ENCODE results near the gene SPP1. TPM values are rescaled to one million over a fixed set of nuclear protein-coding genes. Genes with fewer than 3 reads are reported as not detected.

Gene SPP1
- total and polyA plus RNA-seq, 10 of the 15 experiments (the other 5 are each of a cell fraction or from before 2014, with no cell fraction given), result 0.05 to 1.1 (median 0.39) TPM; not detected in 6

DNA sequence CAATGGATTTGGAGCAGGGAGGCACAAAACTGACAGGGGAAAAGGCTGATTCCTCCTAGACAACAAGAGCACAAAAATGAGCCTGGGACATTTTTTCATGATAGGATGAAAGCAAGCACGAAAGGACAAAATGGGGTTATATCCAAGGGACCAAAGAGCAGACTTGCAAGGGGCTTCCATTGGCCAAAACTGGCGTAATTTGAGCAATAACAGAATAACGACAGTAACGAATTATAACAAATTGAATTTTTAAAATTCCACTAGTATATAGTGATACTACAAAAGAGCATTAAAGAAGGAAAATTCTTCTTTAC lies 10.3 kb downstream of the SPP1 start:
- RAD21 ChIA-PET (ENCODE audit: unreplicated experiment), result interaction anchor here (1.0 to 1.5 kb wide), 3 partner anchors 47 to 226 kb away, joined by 3 to 7 read pairs (median 4); no protein-coding TSS in a partner anchor

DNA sequence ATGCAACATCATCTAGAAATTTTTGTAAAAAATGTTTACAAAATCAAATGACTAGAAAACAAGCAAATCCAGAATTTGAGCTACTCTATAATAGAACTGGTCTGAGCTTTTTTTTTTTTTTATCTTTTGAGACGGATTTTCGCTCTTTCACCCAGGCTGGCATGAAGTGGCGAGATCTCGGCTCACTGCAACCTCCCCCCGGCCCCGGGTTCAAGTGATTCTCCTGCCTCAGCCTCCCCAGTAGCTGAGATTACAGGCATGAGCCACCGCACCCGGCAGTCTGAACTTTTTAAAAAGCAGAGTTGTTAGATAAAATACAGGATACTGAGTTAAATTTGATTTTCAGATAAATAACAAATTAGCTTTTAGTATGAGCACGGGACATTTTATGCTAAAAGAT lies 11.0 kb downstream of the SPP1 start:
- ChIA-PET SMC1A (ENCODE audit: uncharacterized antibody, unreplicated experiment) (interaction anchor here (0.6 to 1.8 kb wide), 4 partner anchors 74 to 391 kb away, joined by 3 to 6 read pairs (median 4); no protein-coding TSS in a partner anchor), POLR2A (interaction anchor here (0.5 to 0.7 kb wide), 3 partner anchors 267 to 548 kb away, joined by 3 to 5 read pairs (median 3); no protein-coding TSS in a partner anchor), CTCF (interaction anchor here (0.9 to 2.2 kb wide), 5 partner anchors 12 to 134 kb away, joined by 3 to 10 read pairs (median 4); no protein-coding TSS in a partner anchor), RAD21 (ENCODE audit: unreplicated experiment) (interaction anchor here (0.8 to 1.5 kb wide), 3 partner anchors 15 to 225 kb away, joined by 4 to 7 read pairs (median 4); no protein-coding TSS in a partner anchor)
- Histone ChIP-seq H3K9ac (ENCODE audit: control insufficient read depth, insufficient read depth, low read length) (no peak overlapping the region), H3K79me2 (ENCODE audit: control insufficient read depth, insufficient read depth, low read length) (no peaks in the 10 kb centered on the region), H3K9me3 (replicated peaks; ENCODE audit: control insufficient read depth, insufficient read depth, low read length) (no peaks in the 10 kb centered on the region), H3K4me3 (no peak overlapping the region), H3K27ac (ENCODE audit: control insufficient read depth, insufficient read depth) (no peak overlapping the region), H3K4me1 (ENCODE audit: control insufficient read depth, insufficient read depth, low read length) (no peaks in the 10 kb centered on the region), H3K4me2 (ENCODE audit: control insufficient read depth, insufficient read depth) (no peak overlapping the region), H3K36me3 (ENCODE audit: control insufficient read depth in 2 of 2, insufficient read depth in 2 of 2, low read length in 1 of 2) (no peaks in the 10 kb centered on the region), H2AFZ (ENCODE audit: control insufficient read depth, low read depth, low read length) (no peak overlapping the region), H3K27me3 (replicated peaks in 1 of 2; ENCODE audit: control insufficient read depth in 2 of 2, insufficient read depth in 2 of 2, low read length in 1 of 2) (no peaks in the 10 kb centered on the region; a peak in 1 of 4 replicates), H4K20me1 (ENCODE audit: control insufficient read depth, insufficient read depth) (no peaks in the 10 kb centered on the region)
- ATAC-seq (no peak), DNase-seq (ENCODE audit: low read depth, low spot score) (no peak), FAIRE-seq (no peak)
- no TSS peak for BruUV-seq (replicated peaks)
- in situ Hi-C loops (cut with MboI) (no loop called here), intact Hi-C loops (cut with micrococcal nuclease; ENCODE audit: unreplicated experiment) (no loop called here)
- WGBS (ENCODE audit: insufficient coverage, insufficient replicate concordance, low lambda C conversion rate, missing lambda C conversion rate), result 35% methylated on average over 9 of the region's 9 CpGs
- TF ChIP-seq CBFB (IDR thresholded peaks at IDR 0.05; ENCODE audit: low read depth) (no peak), MEF2B (IDR thresholded peaks at IDR 0.05; ENCODE audit: partially characterized antibody, poor library complexity, severe bottlenecking) (no peak), WRNIP1 (IDR thresholded peaks at IDR 0.05; ENCODE audit: borderline replicate concordance, low read depth, low read length) (no peak), BRCA1 (IDR thresholded peaks at IDR 0.05; ENCODE audit: low read depth, low read length) (no peak)
- TF ChIP-seq, protein P1, sequence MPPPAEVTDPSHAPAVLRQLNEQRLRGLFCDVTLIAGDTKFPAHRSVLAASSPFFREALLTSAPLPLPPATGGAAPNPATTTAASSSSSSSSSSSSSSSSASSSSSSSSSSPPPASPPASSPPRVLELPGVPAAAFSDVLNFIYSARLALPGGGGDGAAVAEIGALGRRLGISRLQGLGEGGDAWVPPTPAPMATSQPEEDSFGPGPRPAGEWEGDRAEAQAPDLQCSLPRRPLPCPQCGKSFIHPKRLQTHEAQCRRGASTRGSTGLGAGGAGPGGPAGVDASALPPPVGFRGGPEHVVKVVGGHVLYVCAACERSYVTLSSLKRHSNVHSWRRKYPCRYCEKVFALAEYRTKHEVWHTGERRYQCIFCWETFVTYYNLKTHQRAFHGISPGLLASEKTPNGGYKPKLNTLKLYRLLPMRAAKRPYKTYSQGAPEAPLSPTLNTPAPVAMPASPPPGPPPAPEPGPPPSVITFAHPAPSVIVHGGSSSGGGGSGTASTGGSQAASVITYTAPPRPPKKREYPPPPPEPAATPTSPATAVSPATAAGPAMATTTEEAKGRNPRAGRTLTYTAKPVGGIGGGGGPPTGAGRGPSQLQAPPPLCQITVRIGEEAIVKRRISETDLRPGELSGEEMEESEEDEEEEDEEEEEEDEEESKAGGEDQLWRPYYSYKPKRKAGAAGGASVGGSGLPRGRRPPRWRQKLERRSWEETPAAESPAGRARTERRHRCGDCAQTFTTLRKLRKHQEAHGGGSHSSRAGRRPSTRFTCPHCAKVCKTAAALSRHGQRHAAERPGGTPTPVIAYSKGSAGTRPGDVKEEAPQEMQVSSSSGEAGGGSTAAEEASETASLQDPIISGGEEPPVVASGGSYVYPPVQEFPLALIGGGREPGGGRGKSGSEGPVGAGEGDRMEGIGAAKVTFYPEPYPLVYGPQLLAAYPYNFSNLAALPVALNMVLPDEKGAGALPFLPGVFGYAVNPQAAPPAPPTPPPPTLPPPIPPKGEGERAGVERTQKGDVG (CRISPR knock-in tag; IDR thresholded peaks at IDR 0.05), result no peak
- TF ChIP-seq, protein P2, sequence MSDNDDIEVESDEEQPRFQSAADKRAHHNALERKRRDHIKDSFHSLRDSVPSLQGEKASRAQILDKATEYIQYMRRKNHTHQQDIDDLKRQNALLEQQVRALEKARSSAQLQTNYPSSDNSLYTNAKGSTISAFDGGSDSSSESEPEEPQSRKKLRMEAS (IDR thresholded peaks at IDR 0.05; ENCODE audit: low read depth, low read length), result no peak
- TF ChIP-seq, protein P3, sequence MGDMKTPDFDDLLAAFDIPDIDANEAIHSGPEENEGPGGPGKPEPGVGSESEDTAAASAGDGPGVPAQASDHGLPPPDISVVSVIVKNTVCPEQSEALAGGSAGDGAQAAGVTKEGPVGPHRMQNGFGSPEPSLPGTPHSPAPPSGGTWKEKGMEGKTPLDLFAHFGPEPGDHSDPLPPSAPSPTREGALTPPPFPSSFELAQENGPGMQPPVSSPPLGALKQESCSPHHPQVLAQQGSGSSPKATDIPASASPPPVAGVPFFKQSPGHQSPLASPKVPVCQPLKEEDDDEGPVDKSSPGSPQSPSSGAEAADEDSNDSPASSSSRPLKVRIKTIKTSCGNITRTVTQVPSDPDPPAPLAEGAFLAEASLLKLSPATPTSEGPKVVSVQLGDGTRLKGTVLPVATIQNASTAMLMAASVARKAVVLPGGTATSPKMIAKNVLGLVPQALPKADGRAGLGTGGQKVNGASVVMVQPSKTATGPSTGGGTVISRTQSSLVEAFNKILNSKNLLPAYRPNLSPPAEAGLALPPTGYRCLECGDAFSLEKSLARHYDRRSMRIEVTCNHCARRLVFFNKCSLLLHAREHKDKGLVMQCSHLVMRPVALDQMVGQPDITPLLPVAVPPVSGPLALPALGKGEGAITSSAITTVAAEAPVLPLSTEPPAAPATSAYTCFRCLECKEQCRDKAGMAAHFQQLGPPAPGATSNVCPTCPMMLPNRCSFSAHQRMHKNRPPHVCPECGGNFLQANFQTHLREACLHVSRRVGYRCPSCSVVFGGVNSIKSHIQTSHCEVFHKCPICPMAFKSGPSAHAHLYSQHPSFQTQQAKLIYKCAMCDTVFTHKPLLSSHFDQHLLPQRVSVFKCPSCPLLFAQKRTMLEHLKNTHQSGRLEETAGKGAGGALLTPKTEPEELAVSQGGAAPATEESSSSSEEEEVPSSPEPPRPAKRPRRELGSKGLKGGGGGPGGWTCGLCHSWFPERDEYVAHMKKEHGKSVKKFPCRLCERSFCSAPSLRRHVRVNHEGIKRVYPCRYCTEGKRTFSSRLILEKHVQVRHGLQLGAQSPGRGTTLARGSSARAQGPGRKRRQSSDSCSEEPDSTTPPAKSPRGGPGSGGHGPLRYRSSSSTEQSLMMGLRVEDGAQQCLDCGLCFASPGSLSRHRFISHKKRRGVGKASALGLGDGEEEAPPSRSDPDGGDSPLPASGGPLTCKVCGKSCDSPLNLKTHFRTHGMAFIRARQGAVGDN (IDR thresholded peaks at IDR 0.05), result no peak

More for the DNA sequence above, 10.3 kb downstream of the SPP1 start:
- DNase-seq (ENCODE audit: low read depth, low spot score) (no peak), FAIRE-seq (no peak), ATAC-seq (no peak)
- Histone ChIP-seq H4K20me1 (ENCODE audit: control insufficient read depth, insufficient read depth) (no peaks in the 10 kb centered on the region), H3K9ac (ENCODE audit: control insufficient read depth, insufficient read depth, low read length) (no peak overlapping the region), H2AFZ (ENCODE audit: control insufficient read depth, low read depth, low read length) (no peak overlapping the region), H3K9me3 (replicated peaks; ENCODE audit: control insufficient read depth, insufficient read depth, low read length) (no peaks in the 10 kb centered on the region), H3K27ac (ENCODE audit: control insufficient read depth, insufficient read depth) (no peak overlapping the region), H3K4me3 (no peak overlapping the region), H3K79me2 (ENCODE audit: control insufficient read depth, insufficient read depth, low read length) (no peaks in the 10 kb centered on the region), H3K36me3 (ENCODE audit: control insufficient read depth in 2 of 2, insufficient read depth in 2 of 2, low read length in 1 of 2) (no peaks in the 10 kb centered on the region), H3K27me3 (replicated peaks in 1 of 2; ENCODE audit: control insufficient read depth in 2 of 2, insufficient read depth in 2 of 2, low read length in 1 of 2) (no peaks in the 10 kb centered on the region; a peak in 1 of 4 replicates), H3K4me2 (ENCODE audit: control insufficient read depth, insufficient read depth) (no peak overlapping the region), H3K4me1 (ENCODE audit: control insufficient read depth, insufficient read depth, low read length) (no peaks in the 10 kb centered on the region)
- in situ Hi-C loops (cut with MboI), result no loop called here
- intact Hi-C loops (cut with micrococcal nuclease; ENCODE audit: unreplicated experiment), result no loop called here
- WGBS (ENCODE audit: insufficient coverage, insufficient replicate concordance, low lambda C conversion rate, missing lambda C conversion rate), result 5% methylated on average over 4 of the region's 4 CpGs
- CTCF ChIA-PET, result interaction anchor here (0.7 to 2.2 kb wide), 13 partner anchors 8 to 223 kb away, joined by 3 to 10 read pairs (median 4); no protein-coding TSS in a partner anchor
- SMC1A ChIA-PET (ENCODE audit: uncharacterized antibody, unreplicated experiment), result interaction anchor here (0.6 to 1.8 kb wide), 7 partner anchors 12 to 392 kb away, joined by 3 to 6 read pairs (median 4); no protein-coding TSS in a partner anchor
- BruUV-seq (replicated peaks), result no TSS peak
- TF ChIP-seq SMAD1 (IDR thresholded peaks at IDR 0.05; ENCODE audit: low read depth, partially characterized antibody) (no peak), NFYB (IDR thresholded peaks at IDR 0.05; ENCODE audit: insufficient read depth, low read depth, low read length) (no peak), HCFC1 (IDR thresholded peaks at IDR 0.05; ENCODE audit: low read length) (no peak)
- POLR2A ChIA-PET, result interaction anchor here (0.6 kb wide), 1 partner anchor 267 kb away, joined by 3 read pairs; no protein-coding TSS in a partner anchor

Measured in GM12878 (cell line).